Caco-2 (cell line): ENCODE results near the gene RAB28. TPM values are rescaled to one million over a fixed set of nuclear protein-coding genes. Genes with fewer than 3 reads are reported as not detected.

ENCODE experiments used
- BruUV-seq: library from RNA; stranded (reverse); fragments of 400-500 nt; replicated peaks from 2 replicates; lab custom pipeline; 2021; lab: Mats Ljungman, UMichigan
- CTCF ChIA-PET: fragments of 300-600 bp; sonication (Branson Sonifier 250); formaldehyde crosslinking; loops from one replicate; lab custom pipeline; 2022; ENCODE audit warnings: antibody characterized with exemption; lab: Charles Lee
- POLR2A ChIA-PET: fragments of 300-600 bp; sonication (Branson Sonifier 250); formaldehyde crosslinking; loops from one replicate; lab custom pipeline; 2022; ENCODE audit warnings: antibody characterized with exemption; lab: Charles Lee
- DNase-seq, 2 experiments: peaks; one replicate each; pipeline versions ENCODE4 v3.0.0 to v3.0.0-alpha.2; 2020 to 2022
- H3K27me3 ChIP-seq: replicated peaks from 2 replicates; pipeline ENCODE4 v1.6.0; 2011; ENCODE audit warnings: low read length; ENCODE audit not compliant: control insufficient read depth, insufficient read depth
- H3K36me3 ChIP-seq: 2 replicates; pipeline ENCODE4 v1.5.1; 2011; ENCODE audit warnings: low read length; ENCODE audit not compliant: control insufficient read depth, insufficient read depth
- H3K4me1 ChIP-seq: fragments of 250-450 bp; sonication (Bioruptor Pico); 2 replicates; pipeline ENCODE4 v1.5.1; 2020; ENCODE audit warnings: mild to moderate bottlenecking
- H3K4me3 ChIP-seq: 2 replicates; pipeline ENCODE4 v1.5.1; 2011; ENCODE audit warnings: low read depth, mild to moderate bottlenecking, control low read depth, low read length
- H3K9me3 ChIP-seq: fragments of 250-450 bp; sonication (Bioruptor Pico); 2 replicates; pipeline ENCODE4 v1.5.1; 2020; ENCODE audit warnings: mild to moderate bottlenecking, moderate library complexity
- H3K27ac Mint-ChIP-seq: one replicate; pipeline ENCODE4 v1.8.0; 2022; ENCODE audit warnings: mixed read lengths; ENCODE audit not compliant: unreplicated experiment
- H3K27me3 Mint-ChIP-seq: one replicate; pipeline ENCODE4 v1.8.0; 2022; ENCODE audit warnings: mixed read lengths; ENCODE audit not compliant: insufficient read depth, unreplicated experiment
- H3K36me3 Mint-ChIP-seq: one replicate; pipeline ENCODE4 v1.8.0; 2022; ENCODE audit warnings: mild to moderate bottlenecking, mixed read lengths; ENCODE audit not compliant: insufficient read depth, unreplicated experiment
- H3K4me1 Mint-ChIP-seq: one replicate; pipeline ENCODE4 v1.8.0; 2022; ENCODE audit warnings: low read depth, mixed read lengths; ENCODE audit not compliant: unreplicated experiment
- H3K4me3 Mint-ChIP-seq: one replicate; pipeline ENCODE4 v1.8.0; 2022; ENCODE audit warnings: mild to moderate bottlenecking, moderate library complexity, mixed read lengths; ENCODE audit not compliant: unreplicated experiment
- H3K9me3 Mint-ChIP-seq: one replicate; pipeline ENCODE4 v1.8.0; 2022; ENCODE audit warnings: mixed read lengths; ENCODE audit not compliant: unreplicated experiment
- CTCF ChIP-seq, 2 experiments: fragments of 200-600 bp in 1 of 2; IDR thresholded peaks; 1 replicate in 1 of 2; 2 replicates in 1 of 2; pipeline versions ENCODE4 v1.5.1 to v1.8.0; 2011 to 2022; ENCODE audit warnings: antibody characterized with exemption in 1 of 2, control low read depth in 1 of 2, inconsistent platforms in 1 of 2, low read depth in 1 of 2, low read length in 1 of 2, mild to moderate bottlenecking in 1 of 2, moderate library complexity in 1 of 2; ENCODE audit not compliant: insufficient read depth in 1 of 2, severe bottlenecking in 1 of 2, unreplicated experiment in 1 of 2
- intact Hi-C: fragments of 100-400 bp; cut with micrococcal nuclease; formaldehyde crosslinking; loops from one replicate; pipeline ENCODE4 v1.10.0; 2022; ENCODE audit not compliant: unreplicated experiment
- total RNA-seq: library from RNA; stranded (reverse); gene quantifications from 2 replicates; pipeline ENCODE4 v1.2.3, GENCODE V29; 2022

The RAB28 gene
- total RNA-seq, 1 experiment from 2014 or later: 14.5 TPM

DNA sequence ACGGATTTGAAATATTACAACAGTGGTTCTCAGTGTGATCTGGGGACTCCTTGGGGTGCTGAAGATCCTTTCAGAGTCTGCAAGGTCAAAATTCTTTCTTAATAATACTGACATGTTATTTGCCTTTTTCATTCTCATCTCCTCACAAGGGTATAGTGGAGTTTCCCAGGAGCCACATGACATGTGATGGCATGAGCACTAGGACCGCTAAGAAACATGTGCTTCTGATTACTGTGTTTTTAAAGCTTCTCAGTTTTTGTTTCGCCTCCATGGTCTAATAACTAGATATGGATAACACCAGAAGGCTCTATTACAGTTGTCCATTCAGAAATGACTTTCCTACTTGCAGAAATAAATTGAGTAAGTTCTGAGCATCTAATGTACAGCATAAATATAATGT is 156.1 kb downstream of the RAB28 start:
- Mint-ChIP-seq H3K4me1 (no peaks in the 10 kb centered on the region), H3K27ac (no peak overlapping the region), H3K27me3 (no peaks in the 10 kb centered on the region), H3K4me3 (no peak overlapping the region), H3K9me3 (no peaks in the 10 kb centered on the region), H3K36me3 (no peaks in the 10 kb centered on the region)
- H3K4me3 ChIP-seq: no peak overlapping the region
- H3K27me3 ChIP-seq: no peaks in the 10 kb centered on the region
- ChIA-PET POLR2A (no interaction called here), CTCF (no interaction called here)
- H3K9me3 ChIP-seq: no peaks in the 10 kb centered on the region
- intact Hi-C loops: no loop called here
- TF ChIP-seq CTCF (IDR thresholded peaks at IDR 0.05; ENCODE audit: insufficient read depth in 1 of 2, low read depth in 1 of 2, low read length in 1 of 2, severe bottlenecking in 1 of 2, unreplicated experiment in 1 of 2): no peak
- BruUV-seq: no TSS peak
- DNase-seq: no peak
- no peaks in the 10 kb centered on the region for H3K36me3 ChIP-seq
- H3K4me1 ChIP-seq: no peaks in the 10 kb centered on the region

- Histone ChIP-seq H3K4me1 (no peaks in the 10 kb centered on the region), H3K4me3 (no peak overlapping the region), H3K9me3 (no peaks in the 10 kb centered on the region), H3K36me3 (no peaks in the 10 kb centered on the region), H3K27me3 (no peaks in the 10 kb centered on the region)
- Mint-ChIP-seq H3K4me3 (no peak overlapping the region), H3K27ac (no peak overlapping the region), H3K36me3 (no peaks in the 10 kb centered on the region), H3K9me3 (no peaks in the 10 kb centered on the region), H3K27me3 (no peaks in the 10 kb centered on the region), H3K4me1 (no peaks in the 10 kb centered on the region)
- BruUV-seq: no TSS peak
- intact Hi-C loops: no loop called here
- ChIA-PET CTCF (no interaction called here), POLR2A (no interaction called here)
- no peak for TF ChIP-seq CTCF (IDR thresholded peaks at IDR 0.05; ENCODE audit: insufficient read depth in 1 of 2, low read depth in 1 of 2, low read length in 1 of 2, severe bottlenecking in 1 of 2, unreplicated experiment in 1 of 2)
- DNase-seq: no peak
These were observed 158.4 kb downstream of the RAB28 start for GRCh38 chr4:13325744-13326143.

GRCh38 chr4:13323921-13324320 is 160.2 kb downstream of the RAB28 start:
- Mint-ChIP-seq H3K27me3 (no peaks in the 10 kb centered on the region), H3K36me3 (no peaks in the 10 kb centered on the region), H3K4me3 (no peak overlapping the region), H3K9me3 (no peaks in the 10 kb centered on the region), H3K4me1 (no peaks in the 10 kb centered on the region), H3K27ac (no peak overlapping the region)
- Histone ChIP-seq H3K27me3 (no peaks in the 10 kb centered on the region), H3K9me3 (no peaks in the 10 kb centered on the region), H3K4me3 (no peak overlapping the region), H3K36me3 (no peaks in the 10 kb centered on the region), H3K4me1 (no peaks in the 10 kb centered on the region)
- ChIA-PET POLR2A (no interaction called here), CTCF (no interaction called here)
- BruUV-seq: no TSS peak
- TF ChIP-seq CTCF (IDR thresholded peaks at IDR 0.05; ENCODE audit: insufficient read depth in 1 of 2, low read depth in 1 of 2, low read length in 1 of 2, severe bottlenecking in 1 of 2, unreplicated experiment in 1 of 2): no peak
- DNase-seq: no peak
- intact Hi-C loops: no loop called here
